ENCODE results near the gene NECAB2.

GRCh38 chr16:84007965-84008364, 39.9 kb downstream of the NECAB2 start:
- no peak for TF ChIP-seq CTCF (IDR thresholded peaks at IDR 0.05)
- no peak for TF ChIP-seq POLR2A (IDR thresholded peaks at IDR 0.05)

Data from body of pancreas (tissue), 4 donors.